Activated naive CD8-positive, alpha-beta T cell treated with anti-CD3 and anti-CD28 coated beads, Interleukin-2, amount 50 U/mL, for 16 hours (primary cell): ENCODE measurements around the gene DNAJC7.
A peak's percentile ranks its signal among the peaks of the same experiment; 100 is the strongest.

Source experiments
- DNase-seq: peaks from one replicate; pipeline ENCODE4 v3.0.0-alpha.2; 2020; ENCODE audit warnings: low read depth, low spot score

DNAJC7 gene, protein sequence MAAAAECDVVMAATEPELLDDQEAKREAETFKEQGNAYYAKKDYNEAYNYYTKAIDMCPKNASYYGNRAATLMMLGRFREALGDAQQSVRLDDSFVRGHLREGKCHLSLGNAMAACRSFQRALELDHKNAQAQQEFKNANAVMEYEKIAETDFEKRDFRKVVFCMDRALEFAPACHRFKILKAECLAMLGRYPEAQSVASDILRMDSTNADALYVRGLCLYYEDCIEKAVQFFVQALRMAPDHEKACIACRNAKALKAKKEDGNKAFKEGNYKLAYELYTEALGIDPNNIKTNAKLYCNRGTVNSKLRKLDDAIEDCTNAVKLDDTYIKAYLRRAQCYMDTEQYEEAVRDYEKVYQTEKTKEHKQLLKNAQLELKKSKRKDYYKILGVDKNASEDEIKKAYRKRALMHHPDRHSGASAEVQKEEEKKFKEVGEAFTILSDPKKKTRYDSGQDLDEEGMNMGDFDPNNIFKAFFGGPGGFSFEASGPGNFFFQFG

DNA sequence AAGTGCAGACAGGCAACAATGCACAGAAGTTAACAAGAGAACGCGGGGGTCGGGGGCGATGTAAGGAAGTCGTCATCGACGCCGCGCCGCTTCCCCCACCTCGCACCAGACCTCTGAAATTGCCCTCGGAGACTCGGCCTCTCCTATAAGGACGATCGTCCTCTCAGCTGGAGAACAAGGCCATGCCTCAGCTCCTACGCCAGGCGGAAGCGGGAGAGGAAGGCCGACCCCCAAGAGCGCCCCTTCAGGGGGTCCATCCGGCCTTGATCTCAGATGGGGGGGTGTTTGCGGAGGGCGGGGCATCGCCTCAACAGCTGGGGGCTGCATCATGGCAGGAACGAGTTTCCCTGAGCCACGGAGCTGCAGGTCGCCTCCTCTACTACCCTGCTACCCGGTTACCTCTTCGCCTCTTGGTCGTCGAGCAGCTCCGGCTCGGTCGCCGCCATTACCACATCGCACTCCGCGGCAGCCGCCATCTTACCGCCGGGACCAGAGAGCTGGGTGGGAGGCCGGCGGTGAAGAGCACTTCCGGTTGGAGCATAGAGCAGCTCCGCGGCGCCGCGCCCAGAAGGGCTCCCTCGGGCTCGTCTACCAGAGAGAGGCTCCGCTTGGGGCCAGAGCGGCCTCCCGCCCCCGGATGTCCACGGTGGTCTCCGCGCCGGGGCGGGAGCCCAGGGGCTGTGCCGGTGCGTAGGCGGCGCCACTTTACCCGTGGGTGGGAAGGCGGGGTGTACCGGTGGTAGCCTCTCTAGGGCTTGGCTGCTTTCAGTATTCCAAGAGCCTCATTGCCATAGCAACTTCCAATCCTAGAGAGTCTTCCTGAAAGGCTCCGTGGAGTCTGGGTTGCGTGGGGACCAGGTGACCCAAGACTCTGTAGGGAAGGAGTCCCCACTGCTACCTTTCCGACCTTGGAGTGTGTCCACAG, at the start of gene DNAJC7:
Gene DNAJC7 (minus strand): TSS at position 499 of the 925 bp plus-strand sequence. CDS start 23 bp downstream, at position 476.
- DNase-seq: peak; percentile 77

DNA sequence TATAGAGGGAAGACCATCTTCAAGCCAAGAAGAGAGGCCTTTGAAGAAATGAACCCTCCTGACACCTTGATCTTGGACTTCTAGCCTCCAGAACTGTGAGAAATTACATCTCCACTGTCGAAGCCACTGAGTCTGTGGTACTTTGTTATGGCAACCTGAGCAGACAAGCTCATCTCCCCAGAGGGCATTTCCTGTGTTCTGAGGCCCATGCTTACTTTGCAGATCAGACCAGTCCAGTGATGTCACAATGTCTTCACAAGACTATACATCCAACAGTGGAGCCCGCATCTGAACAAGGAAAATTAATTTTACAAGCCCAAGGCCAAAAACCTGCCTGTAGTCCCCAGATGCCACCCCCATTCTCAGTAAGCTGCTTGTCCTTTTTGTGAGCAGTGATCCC, 48.0 kb upstream of the DNAJC7 start:
- no peak for DNase-seq

DNA sequence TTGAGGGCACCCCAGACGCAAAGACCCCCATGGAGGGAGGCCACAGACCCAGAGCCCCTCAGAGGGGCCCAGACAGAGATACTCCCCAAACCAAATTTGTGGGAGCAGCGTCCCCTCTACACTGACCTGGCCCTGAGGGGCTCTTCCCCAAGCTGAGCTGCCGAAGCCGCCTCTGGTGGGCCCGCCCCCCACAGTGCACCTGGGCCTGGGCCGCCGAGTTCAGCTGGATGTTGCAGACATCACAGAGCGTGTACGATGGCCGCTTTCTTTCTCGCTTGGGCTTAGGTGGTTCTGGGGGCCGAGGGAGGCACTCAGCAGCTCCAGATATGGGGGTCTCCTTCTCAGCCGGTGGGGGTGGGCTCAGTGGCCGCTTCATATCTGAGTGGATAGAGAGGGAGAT, 45.4 kb upstream of the DNAJC7 start:
- DNase-seq: no peak

DNA sequence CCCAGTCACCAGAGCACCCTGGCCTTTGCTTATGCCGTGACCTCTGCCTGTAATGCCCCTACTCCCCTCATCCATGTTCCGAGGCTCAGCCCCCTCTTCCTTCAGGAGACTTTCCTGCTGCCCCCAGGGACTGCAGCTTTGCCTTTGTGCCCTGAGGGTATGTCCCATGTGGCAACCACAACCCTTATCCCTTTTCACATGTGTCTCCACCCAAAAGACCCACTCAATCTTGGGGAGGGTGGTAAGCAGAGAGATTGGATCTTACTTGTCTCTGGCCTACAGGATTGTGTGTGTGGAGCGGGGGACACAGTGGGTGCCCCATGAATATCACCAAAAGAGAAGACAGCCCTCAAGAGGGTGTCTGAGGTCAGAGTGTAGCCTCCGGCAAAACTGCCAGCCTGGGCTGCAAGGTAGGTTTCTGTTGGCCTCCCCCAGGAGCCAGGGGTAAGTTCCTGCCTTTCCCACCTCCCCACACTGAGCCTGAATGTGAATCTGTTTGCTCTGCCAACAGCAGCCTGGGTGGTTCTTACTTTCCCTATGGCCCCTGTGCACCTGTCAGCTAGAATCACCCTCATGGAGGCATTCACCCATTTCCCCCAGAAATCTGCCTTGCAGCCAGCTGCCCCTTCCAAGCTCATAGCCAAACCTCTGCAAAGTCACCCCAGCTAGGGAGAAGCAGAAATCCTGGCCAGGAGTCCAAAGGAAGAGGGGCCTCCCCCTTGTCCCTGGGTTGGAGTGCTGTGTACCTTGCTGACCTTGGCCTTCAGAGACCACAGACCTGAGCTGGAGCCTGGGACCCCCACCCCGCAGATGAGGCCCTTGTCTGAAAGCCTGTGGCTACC, 44.6 kb upstream of the DNAJC7 start:
- no peak for DNase-seq

DNA sequence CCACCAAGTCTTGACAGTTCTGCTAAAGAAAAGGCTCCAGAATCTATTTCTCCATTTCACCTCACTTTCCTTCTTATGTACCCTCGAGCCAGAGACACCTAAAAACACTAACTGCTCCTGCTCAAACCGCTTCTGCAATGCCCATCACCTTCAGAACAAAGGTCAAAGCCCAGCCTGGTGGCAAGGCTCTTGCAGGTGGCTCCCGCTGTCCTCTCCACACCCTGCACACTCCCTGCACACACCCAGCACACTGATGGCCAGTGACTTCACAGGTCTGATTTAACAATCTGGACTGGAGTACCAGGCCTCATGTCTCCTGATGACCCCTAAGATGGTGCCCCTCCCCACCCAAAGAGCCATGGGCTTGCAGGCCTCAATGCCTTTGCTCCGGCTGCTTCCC, 43.0 kb upstream of the DNAJC7 start:
- DNase-seq: no peak

DNA sequence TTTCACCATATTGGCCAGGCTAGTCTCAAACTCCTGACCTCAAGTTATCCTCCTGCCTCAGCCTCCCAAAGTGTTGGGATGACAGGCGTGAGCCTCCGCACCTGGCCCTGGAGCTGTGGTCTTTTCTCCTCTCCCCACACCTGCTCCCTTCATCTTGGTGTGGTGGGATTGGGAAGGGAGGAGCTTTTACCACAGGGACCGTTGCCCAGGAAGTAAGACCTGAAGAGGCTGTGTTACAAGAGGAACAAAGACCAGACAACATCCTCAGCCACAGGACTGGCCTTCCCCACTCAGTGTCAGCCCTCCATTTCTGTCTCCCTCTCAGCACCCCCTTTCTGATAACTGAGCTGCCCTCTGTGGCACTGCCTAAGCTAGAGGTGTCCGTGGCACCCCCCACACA, 42.6 kb upstream of the DNAJC7 start:
- no peak for DNase-seq

DNA sequence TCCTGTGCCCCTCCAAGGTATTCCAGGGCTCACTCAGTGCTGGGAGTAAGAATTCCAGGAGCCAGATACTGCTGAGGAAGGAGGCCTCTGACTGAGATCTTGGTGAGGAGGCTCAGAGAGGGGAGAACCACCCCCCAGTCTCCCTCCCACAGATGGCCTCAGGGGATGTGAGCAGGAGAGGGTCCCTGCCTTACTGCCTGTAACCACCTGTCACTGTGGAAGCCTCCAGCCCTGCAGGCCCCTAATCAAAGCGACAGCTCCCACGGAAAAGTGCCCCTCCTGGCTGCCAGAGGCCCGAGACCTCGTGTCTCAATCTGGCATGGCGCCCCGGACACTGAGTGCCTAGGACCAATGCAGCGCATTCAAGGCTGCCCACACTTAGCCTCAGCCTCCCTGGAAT, 40.8 kb upstream of the DNAJC7 start:
- DNase-seq: no peak

DNA sequence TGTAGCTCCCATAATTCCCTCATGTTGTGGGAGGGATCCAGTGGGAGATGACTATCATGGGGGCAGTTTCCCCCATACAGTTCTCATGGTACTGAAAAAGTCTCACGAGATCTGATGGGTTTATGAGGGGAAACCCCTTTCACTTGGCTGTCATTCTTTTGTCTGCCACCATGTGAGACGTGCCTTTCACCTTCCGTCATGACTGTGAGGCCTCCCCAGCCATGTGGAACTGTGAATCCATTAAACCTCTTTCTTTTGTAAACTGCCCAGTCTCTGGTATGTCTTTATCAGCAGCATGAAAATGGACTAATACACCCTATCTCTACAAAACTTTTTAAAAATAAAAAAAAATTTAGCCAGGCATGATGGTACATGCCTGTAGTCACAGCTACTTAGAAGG, 39.4 kb upstream of the DNAJC7 start:
- DNase-seq: no peak

DNA sequence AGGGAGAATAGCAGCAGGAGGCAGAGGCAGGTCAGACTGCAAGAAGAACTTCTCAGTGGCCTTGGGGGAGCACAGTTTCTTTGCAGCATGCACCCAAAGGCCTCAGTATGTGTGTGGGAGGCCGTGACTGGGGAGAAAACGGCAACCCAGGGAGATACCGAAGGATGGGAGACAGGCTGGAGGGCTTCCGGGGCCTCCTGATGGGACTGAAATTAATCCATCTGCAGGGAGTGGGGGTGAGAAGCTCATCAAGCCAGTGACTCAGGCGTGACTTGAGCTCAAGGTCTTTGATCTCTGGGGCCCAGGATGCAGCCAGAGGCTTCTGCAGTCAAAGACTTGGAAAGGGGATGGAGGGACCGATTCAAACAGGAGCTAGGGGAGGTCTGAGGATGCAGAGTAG, 38.3 kb upstream of the DNAJC7 start:
- DNase-seq: no peak

DNA sequence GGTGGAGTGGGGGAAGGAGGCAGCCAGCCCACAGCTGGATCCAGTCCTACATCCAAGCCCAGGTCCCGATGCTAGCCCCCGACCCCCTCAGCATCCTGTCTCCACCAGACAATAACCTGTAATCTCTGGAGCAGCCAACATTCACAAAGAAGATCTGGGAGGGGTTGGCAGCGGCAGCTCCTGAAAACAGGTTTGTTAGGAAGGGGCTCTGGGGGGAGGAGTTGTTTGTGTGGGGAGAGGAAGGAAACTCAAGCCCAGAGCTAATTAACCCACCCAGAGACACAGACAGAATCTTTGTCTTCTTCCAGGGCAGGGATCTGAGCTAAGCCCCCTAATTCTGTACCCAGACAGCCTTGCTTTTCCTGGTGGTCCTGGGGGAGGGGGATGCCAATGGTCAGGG, 37.8 kb upstream of the DNAJC7 start:
- no peak for DNase-seq

DNA sequence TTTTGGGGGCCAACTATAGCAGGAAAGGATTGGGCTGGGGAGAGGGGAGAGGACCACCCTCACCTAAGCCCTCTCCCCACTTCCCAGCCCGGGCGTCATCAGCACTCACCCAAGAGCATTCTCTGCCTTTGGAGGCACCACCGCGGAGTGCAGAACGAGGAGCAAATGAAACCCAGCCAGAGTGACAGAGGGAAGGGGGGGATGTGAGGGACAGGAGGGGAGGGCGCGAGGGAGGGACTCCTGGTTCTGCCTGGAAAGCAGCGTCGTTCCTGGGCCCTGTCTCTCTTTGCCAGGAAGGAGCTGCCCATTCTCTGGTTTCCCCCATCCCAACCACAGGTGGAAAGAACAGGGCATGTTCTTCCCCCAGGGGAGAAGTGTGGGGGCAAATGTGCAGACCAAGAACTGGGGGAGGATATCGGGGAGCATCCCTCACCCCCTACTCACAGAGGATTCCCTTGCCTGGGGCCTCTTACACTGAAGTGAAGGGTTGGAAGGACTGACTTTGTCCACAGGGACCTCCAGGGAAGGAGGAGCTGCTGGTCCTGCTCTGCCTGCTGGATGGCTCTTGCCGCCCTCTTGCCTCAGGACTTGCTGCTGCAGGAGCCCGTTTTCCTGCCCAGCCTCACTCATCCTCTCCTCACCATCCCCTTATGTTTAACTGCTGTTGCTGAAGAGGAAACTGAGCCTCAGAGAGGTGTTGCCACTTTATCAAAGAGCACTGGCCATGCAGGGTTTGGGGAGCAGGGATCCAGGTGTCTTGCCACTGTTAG, 36.7 kb upstream of the DNAJC7 start:
- DNase-seq: no peak

DNA sequence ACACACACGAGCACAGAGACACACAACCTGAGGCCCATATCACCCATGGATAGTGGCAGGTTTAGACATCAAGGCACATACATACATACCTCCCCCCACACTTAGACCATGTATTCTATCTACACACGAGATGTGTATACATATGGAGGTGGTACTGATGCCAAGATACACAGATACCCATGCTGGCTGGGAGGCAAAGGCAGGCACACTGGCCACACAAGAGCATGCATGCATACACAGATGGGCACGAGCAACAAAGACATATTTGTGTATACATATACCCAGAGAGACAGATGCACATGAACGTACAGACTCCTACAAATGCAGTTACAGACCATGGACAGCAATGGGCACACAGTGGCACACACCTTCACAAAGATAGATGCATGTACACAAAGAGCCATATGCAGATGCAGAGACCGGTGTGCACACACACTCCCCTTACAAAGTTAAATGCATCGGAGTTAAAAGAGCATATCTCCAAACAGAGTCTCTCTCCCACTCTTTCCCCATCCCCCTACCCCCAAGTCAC, 35.2 kb upstream of the DNAJC7 start:
- no peak for DNase-seq

DNA sequence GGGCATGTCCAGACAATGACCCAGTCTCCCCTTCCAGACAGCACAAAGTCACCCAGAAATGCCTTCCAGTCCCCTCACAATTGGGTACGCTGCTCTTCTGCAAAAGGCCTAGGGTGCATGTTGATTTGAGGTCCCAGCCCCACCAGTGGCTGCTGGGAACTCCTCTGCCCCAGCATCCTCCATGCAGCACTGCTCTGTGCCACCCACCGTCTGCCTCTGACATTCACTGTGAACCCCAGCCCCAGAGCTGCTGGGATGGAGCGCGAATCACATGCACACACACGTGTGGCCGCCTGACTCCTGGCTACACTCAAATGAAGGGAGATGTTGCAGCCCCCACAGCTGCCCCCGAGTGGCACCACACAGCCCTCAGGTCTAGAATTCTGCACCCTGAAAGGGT, 34.4 kb upstream of the DNAJC7 start:
- DNase-seq: no peak

DNA sequence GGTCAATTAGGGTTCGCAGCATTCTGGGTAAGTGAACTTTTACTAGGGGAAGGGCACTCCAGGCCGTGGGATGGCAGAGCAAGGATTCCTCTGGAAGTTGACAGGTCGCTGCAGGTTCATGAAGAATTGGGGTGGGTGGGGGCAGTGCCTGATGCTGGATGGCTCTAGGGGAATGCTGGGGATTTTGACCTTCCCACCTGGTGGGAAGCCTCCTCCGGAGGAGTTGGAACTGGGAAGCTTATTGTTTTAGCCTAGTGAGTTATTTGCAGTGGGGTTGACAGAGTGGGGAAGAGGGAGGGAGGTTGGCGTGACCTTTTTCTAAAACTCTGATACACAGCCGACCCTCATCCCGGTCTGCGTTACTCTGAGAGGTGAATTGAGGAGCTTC, 33.8 kb upstream of the DNAJC7 start:
- DNase-seq: no peak

DNA sequence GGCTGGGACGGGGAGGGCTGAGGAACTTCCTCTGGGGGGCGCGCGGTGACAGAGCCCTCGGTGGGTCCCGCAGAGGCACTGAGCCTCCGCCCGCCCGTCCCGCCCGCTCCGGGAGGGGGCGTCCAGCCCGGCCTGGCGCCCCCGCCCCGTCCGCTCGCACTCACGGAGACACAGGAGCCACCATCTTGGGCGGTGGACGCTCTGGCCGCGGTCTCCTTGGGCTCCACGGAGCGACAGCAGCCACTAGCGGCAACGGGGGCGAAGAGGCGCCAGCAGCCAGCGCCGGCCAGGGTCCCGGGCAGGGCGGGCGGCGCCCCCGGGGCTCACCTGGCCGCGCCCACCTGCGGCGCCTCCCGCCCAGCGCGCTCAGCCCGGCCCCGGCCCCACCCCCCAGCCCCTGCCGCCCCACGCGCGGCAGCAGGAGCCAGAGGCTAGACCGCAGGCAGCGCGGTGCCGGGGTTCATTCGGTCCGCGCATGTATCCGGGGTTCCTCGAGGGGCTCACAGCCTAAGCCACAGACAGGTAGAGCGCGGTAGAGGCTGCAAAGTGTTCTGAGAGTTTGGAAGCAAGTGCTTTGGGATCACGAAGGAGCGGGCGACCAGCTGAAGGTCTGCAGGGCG, 33.3 kb upstream of the DNAJC7 start, which contains the start of gene C17orf113:
Gene C17orf113 (minus strand): TSS at position 209 of the 620 bp plus-strand sequence. CDS start 7,225 bp downstream, outside the sequence.
- DNase-seq: peak; percentile 35

DNA sequence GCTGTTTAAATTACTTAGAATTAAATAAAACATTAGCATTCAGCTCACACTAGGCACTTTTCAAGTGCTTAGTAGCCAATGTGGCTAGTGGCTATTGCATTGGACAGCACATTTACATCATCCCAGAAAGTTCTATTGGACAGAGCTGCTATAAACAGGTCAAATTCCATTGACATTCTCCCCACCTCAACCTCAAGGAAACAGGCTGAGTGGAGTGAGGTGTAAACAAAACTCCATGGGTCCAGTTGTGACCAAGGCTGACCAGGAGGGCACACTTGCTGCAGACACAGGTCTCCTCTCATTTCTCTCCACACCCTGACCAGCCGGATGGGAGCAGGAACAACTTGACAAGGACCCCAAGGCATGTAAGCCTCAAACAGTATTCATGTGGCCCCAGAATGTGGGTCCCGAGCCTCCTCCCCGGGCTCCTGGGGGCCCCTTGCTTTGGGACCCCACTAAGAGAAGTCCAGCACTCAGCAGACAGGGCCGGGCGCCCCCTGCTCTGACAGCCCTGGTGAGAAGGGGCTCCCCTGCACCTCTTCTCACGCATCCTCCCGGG, 32.7 kb upstream of the DNAJC7 start:
- no peak for DNase-seq

DNA sequence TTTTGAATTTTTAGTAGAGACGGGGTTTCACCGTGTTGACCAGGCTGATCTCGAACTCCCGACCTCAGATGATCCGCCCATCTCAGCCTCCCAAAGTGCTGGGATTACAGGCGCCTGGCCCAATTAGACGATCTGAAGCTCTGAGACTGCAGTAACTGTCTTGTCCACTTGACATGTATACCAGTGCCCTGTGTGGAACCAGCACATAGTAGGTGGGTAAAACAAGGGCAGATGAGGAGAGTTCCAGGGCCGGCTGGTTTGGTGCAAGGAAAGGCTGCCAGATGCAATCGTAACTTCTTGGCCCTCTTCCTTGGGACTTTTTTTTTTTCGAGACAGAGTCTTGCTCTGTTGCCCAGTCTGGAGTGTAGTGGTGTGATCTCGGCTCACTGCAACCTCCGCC, 30.1 kb upstream of the DNAJC7 start:
- DNase-seq: no peak

DNA sequence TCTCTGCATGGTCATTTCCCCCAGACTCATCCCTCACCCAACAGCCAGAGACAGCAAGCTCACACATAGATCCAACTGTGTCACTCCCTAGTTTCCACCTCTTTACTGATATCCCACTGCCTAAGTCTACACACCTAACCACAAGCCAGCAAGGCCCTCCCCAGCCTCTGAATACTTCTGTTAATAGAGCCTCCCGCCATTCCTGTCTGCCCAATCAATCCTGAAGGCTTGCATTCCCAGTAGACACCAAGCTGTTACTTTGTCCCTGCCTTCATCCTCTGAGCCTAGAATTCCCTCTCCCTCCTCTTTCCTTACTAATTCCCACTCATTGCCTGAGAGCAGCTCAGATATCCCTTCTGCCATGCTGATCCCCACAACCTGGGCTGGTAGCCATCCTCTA, 28.5 kb upstream of the DNAJC7 start:
- DNase-seq: no peak

DNA sequence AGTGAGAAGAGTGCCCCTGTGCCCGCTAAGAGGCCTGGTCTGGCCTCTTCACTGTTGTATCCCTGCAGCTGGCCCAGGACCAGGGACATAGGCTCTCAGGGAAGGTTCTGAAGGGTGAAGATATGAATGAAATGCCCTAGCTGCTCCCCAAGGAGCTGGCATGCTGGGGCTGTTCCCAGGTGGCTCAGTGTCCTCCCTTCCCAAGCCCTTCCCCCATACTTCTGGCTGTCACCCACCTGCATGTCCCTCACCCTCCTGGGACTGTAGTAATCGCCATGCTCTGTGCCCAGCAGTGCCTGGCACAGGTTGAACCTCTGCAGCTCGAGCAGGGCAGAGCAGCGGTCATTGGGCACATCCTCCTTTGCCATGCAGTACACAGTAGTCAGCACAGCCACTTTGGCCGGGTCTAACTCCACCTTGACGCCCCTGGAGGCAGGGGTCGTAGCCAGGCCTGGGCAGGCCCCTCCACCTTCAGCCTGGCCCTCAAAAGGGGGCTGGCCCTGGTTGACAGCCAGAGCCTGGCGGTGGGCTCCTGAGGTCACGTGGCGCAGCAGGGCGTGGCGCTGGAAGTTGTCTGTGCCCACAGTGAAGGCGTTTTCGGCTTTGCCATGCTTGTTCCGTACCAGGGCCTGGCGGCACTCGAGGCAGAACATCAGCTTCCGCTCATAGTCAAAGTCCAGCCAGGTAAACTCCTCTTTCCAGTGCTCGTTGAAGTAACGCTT, 25.5 kb upstream of the DNAJC7 start:
- DNase-seq: no peak
